ENCODE measurements around the gene WFDC1. TPM values are rescaled to one million over a fixed set of nuclear protein-coding genes. Genes with fewer than 3 reads are reported as not detected.

The WFDC1 gene, protein sequence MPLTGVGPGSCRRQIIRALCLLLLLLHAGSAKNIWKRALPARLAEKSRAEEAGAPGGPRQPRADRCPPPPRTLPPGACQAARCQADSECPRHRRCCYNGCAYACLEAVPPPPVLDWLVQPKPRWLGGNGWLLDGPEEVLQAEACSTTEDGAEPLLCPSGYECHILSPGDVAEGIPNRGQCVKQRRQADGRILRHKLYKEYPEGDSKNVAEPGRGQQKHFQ
- 0.24 TPM in 2 replicates for total RNA-seq
- long read RNA-seq, result 0 reads

DNA sequence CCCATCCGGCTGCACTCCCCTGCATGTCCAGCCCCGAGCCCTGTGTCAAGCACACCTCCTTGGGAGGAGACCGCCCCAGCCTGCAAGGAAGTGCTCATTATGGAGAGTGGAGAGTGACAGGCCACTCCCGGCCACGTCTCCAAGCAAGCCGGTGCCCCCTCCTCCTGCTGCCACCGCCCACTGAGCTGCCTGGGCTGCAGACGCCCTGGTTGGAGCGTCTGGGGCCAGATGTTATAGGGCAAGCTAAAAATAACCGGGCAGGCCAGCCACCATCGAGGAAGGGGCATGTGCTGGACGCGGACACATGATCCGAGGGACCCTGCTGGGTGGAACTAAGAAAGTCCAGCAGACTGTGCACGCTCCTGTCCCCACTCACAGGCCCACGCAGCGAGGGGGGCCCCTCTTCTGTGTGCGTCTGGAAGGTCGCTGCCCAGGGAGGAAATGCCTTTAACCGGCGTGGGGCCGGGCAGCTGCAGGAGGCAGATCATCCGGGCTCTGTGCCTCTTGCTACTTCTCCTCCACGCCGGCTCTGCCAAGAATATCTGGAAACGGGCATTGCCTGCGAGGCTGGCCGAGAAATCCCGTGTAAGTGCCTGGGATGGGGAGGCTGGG lies at the start of gene WFDC1:
TSS of gene WFDC1 (plus strand) at position 348 of the 612 bp plus-strand sequence. CDS start at position 442, 94 bp downstream.
- TF ChIP-seq, protein P1, sequence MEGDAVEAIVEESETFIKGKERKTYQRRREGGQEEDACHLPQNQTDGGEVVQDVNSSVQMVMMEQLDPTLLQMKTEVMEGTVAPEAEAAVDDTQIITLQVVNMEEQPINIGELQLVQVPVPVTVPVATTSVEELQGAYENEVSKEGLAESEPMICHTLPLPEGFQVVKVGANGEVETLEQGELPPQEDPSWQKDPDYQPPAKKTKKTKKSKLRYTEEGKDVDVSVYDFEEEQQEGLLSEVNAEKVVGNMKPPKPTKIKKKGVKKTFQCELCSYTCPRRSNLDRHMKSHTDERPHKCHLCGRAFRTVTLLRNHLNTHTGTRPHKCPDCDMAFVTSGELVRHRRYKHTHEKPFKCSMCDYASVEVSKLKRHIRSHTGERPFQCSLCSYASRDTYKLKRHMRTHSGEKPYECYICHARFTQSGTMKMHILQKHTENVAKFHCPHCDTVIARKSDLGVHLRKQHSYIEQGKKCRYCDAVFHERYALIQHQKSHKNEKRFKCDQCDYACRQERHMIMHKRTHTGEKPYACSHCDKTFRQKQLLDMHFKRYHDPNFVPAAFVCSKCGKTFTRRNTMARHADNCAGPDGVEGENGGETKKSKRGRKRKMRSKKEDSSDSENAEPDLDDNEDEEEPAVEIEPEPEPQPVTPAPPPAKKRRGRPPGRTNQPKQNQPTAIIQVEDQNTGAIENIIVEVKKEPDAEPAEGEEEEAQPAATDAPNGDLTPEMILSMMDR (IDR thresholded peaks at IDR 0.05), result no peak
- peak within 1 kb of the TSS; percentile 13 for H3K27ac Mint-ChIP-seq (ENCODE audit: unreplicated experiment)
- H3K4me3 Mint-ChIP-seq (ENCODE audit: unreplicated experiment), result peak within 1 kb of the TSS; percentile 22
- DNase-seq (ENCODE audit: extremely low spot score, unreplicated experiment), result no peak
- H3K36me3 Mint-ChIP-seq (ENCODE audit: unreplicated experiment), result no peaks in the 10 kb centered on the region
- peaks cover 44% of the 10 kb centered on the region for H3K27me3 Mint-ChIP-seq (ENCODE audit: unreplicated experiment)
- H3K4me1 Mint-ChIP-seq (ENCODE audit: unreplicated experiment), result peaks cover 30% of the 10 kb centered on the region
- no peaks in the 10 kb centered on the region for H3K9me3 Mint-ChIP-seq (ENCODE audit: unreplicated experiment)

DNA sequence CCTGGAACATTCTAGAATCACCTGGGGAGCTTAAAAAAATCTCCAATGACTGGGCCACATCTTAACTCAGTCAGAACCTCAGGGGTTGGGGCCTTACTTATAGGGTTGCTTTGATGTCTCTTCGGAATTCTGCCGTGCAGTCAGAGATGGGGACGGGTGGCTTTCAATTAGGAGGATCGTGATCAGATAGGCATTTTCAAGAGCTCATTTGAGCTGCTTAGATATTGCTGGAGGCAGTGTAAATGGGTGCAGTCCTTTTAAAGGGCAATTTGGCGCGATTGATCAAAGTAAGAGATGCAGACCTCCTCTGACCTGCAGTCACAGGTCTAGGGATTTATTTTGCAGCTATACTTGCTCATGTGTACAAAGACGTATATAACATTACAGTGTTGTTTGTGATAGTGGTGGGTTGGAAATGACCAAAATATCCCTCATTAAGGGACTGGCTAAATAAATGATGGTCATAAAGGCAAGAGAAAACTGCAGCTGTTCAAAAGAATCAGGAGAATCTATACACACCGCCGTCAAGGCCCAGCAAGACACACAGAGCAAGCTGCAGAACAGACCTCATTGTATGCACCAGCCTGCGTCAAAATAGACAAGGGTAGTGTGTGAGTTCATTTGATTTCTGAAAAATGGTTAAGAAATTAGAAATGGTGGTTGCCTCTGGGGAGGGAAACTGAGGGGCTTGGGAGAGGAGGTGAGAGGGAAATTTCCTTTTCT lies 48.6 kb upstream of the WFDC1 start:
- no peaks in the 10 kb centered on the region for H3K36me3 Mint-ChIP-seq (ENCODE audit: unreplicated experiment)
- H3K4me3 Mint-ChIP-seq (ENCODE audit: unreplicated experiment), result no peak overlapping the region
- no peak overlapping the region for H3K27ac Mint-ChIP-seq (ENCODE audit: unreplicated experiment)
- peaks cover 3% of the 10 kb centered on the region for H3K9me3 Mint-ChIP-seq (ENCODE audit: unreplicated experiment)
- H3K27me3 Mint-ChIP-seq (ENCODE audit: unreplicated experiment), result peaks cover 67% of the 10 kb centered on the region
- DNase-seq (ENCODE audit: extremely low spot score, unreplicated experiment), result no peak
- no peaks in the 10 kb centered on the region for H3K4me1 Mint-ChIP-seq (ENCODE audit: unreplicated experiment)
- TF ChIP-seq, protein P1 (IDR thresholded peaks at IDR 0.05), result no peak

DNA sequence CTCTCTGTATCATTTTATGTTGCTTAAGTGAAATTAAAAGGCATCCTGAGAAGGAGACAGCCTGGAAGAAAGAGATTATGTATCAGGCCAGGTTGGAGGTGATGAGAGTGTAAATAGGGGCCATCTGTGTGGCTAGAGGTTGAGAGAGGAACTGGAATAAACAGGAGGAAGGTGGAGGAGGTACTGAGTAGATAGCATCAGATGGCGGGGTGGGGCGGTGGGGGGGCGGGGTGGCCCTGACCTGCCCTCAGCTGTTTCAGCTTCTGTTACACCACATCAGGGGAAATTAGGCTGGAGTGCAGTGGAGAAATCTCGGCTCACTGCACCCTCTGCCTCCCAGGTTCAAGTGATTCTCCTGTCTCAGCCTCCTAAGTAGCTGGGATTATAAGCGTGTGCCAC lies 48.0 kb upstream of the WFDC1 start:
- Mint-ChIP-seq H3K27ac (ENCODE audit: unreplicated experiment) (no peak overlapping the region), H3K4me3 (ENCODE audit: unreplicated experiment) (no peak overlapping the region), H3K4me1 (ENCODE audit: unreplicated experiment) (no peaks in the 10 kb centered on the region)

DNA sequence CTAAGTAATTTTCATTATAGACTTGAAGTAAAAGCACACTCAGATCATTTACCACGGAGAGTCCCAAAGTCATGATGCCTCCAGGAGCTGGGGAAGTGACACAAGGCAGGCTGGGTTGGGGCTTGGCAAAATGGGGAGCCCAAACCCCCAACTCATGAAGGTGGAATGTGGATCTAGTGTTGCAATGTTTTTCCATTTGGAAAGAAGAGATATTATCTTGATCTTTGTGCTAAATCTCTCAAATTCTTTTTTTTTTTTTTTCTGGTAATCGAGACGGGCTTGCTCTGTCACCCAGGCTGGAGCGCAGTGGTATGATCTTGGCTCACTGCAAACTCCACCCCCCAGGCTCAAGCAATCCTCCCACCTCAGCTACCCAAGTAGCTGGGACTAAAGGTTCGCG lies 47.3 kb upstream of the WFDC1 start:
- Mint-ChIP-seq H3K4me1 (ENCODE audit: unreplicated experiment) (no peaks in the 10 kb centered on the region), H3K4me3 (ENCODE audit: unreplicated experiment) (no peak overlapping the region), H3K36me3 (ENCODE audit: unreplicated experiment) (no peaks in the 10 kb centered on the region), H3K27me3 (ENCODE audit: unreplicated experiment) (peaks cover 71% of the 10 kb centered on the region), H3K27ac (ENCODE audit: unreplicated experiment) (no peak overlapping the region), H3K9me3 (ENCODE audit: unreplicated experiment) (peaks cover 3% of the 10 kb centered on the region)
- DNase-seq (ENCODE audit: extremely low spot score, unreplicated experiment), result no peak
- TF ChIP-seq, protein P1 (IDR thresholded peaks at IDR 0.05), result no peak

More for the DNA sequence above, 48.0 kb upstream of the WFDC1 start:
- Mint-ChIP-seq H3K36me3 (ENCODE audit: unreplicated experiment) (no peaks in the 10 kb centered on the region), H3K9me3 (ENCODE audit: unreplicated experiment) (peaks cover 3% of the 10 kb centered on the region), H3K27me3 (ENCODE audit: unreplicated experiment) (peaks cover 67% of the 10 kb centered on the region)
- TF ChIP-seq, protein P1 (IDR thresholded peaks at IDR 0.05), result no peak
- DNase-seq (ENCODE audit: extremely low spot score, unreplicated experiment), result no peak

DNA sequence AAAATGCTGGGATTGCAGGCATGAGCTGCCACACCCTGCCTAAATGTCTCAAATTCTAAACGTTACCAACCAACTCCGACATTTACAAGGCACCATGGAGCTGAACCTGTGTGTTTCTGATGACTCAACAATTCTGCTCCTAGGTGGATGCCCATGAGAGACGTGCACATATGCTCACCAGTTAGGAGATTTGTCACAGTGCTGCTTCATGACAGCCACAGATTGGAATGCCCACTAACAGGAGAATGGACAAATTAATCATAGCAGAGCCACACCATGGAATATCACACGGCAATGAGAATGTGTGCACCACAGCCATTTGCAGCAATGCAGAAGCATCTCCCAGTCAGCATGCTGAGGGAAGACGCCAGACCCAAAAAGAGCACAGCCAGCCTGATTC lies 46.8 kb upstream of the WFDC1 start:
- DNase-seq (ENCODE audit: extremely low spot score, unreplicated experiment), result no peak
- no peak overlapping the region for H3K27ac Mint-ChIP-seq (ENCODE audit: unreplicated experiment)

More for the DNA sequence above, 46.8 kb upstream of the WFDC1 start:
- peaks cover 3% of the 10 kb centered on the region for H3K9me3 Mint-ChIP-seq (ENCODE audit: unreplicated experiment)
- peaks cover 72% of the 10 kb centered on the region for H3K27me3 Mint-ChIP-seq (ENCODE audit: unreplicated experiment)
- no peaks in the 10 kb centered on the region for H3K36me3 Mint-ChIP-seq (ENCODE audit: unreplicated experiment)
- H3K4me3 Mint-ChIP-seq (ENCODE audit: unreplicated experiment), result no peak overlapping the region
- TF ChIP-seq, protein P1 (IDR thresholded peaks at IDR 0.05), result no peak
- no peaks in the 10 kb centered on the region for H3K4me1 Mint-ChIP-seq (ENCODE audit: unreplicated experiment)
